HG03520 (cell line): Measurements from ENCODE around the gene BTBD9.

ENCODE experiments used
- ATAC-seq: cut with Tn5 transposase; IDR thresholded peaks from one replicate; pipeline ENCODE4 v1.9.1; 2021; ENCODE audit warnings: mild to moderate bottlenecking, moderate library complexity; ENCODE audit not compliant: unreplicated experiment

The BTBD9 gene

GRCh38 chr6:38220069-38220723 lies 419.5 kb downstream of the BTBD9 start:
- ATAC-seq = no peak

GRCh38 chr6:38218235-38218634 lies 421.5 kb downstream of the BTBD9 start:
- no peak for ATAC-seq

- ATAC-seq = no peak
Measured at GRCh38 chr6:38216451-38216850, 423.3 kb downstream of the BTBD9 start.

- no peak for ATAC-seq
Measured at GRCh38 chr6:38215651-38216311, 423.9 kb downstream of the BTBD9 start.

GRCh38 chr6:38215225-38215624 lies 424.5 kb downstream of the BTBD9 start:
- ATAC-seq = no peak

- ATAC-seq = no peak
Measured at GRCh38 chr6:38214159-38214558, 425.6 kb downstream of the BTBD9 start.

- ATAC-seq = no peak
Measured at GRCh38 chr6:38213251-38213658, 426.5 kb downstream of the BTBD9 start.

- ATAC-seq = no peak
Measured at GRCh38 chr6:38212579-38212978, 427.1 kb downstream of the BTBD9 start.

- ATAC-seq = no peak
Measured at GRCh38 chr6:38212116-38212515, 427.6 kb downstream of the BTBD9 start.

- no peak for ATAC-seq
Measured at GRCh38 chr6:38209371-38210260, 430.1 kb downstream of the BTBD9 start.

GRCh38 chr6:38208028-38208427 lies 431.7 kb downstream of the BTBD9 start:
- ATAC-seq = no peak

GRCh38 chr6:38207375-38207774 lies 432.4 kb downstream of the BTBD9 start:
- no peak for ATAC-seq

- ATAC-seq = no peak
Measured at GRCh38 chr6:38198219-38198618, 441.5 kb downstream of the BTBD9 start.

GRCh38 chr6:38195113-38195635 lies 444.6 kb downstream of the BTBD9 start:
- no peak for ATAC-seq

GRCh38 chr6:38194589-38194988 lies 445.1 kb downstream of the BTBD9 start:
- ATAC-seq = no peak

GRCh38 chr6:38194282-38194572 lies 445.5 kb downstream of the BTBD9 start:
- no peak for ATAC-seq

- no peak for ATAC-seq
Measured at GRCh38 chr6:38193481-38194281, 446.0 kb downstream of the BTBD9 start.

- no peak for ATAC-seq
Measured at GRCh38 chr6:38193051-38193450, 446.7 kb downstream of the BTBD9 start.

GRCh38 chr6:38192487-38192886 lies 447.2 kb downstream of the BTBD9 start:
- ATAC-seq = no peak

- ATAC-seq = no peak
Measured at GRCh38 chr6:38192011-38192410, 447.7 kb downstream of the BTBD9 start.

GRCh38 chr6:38191418-38191817 lies 448.3 kb downstream of the BTBD9 start:
- no peak for ATAC-seq
